Epithelial cell of proximal tubule (primary cell): ENCODE data around the gene GAREM1. TPM values are rescaled to one million over a fixed set of nuclear protein-coding genes. Genes with fewer than 3 reads are reported as not detected.

Experiments used
- DNase-seq: peaks from one replicate; pipeline ENCODE4 v3.0.0-alpha.2; 2011; ENCODE audit warnings: low read depth
- H3K4me3 ChIP-seq: 2 replicates; pipeline ENCODE4 v1.5.1; 2011; ENCODE audit warnings: low read depth, mild to moderate bottlenecking, low read length
- total RNA-seq: library from RNA; depleted of rRNA; stranded (reverse); fragments of >200 nt; gene quantifications from 2 replicates; pipeline ENCODE4 v1.2.3, GENCODE V29; 2015
- TF ChIP-seq, protein P1 (sequence below): conservative IDR thresholded peaks from 2 replicates; pipeline ENCODE4 v1.5.1; 2012; ENCODE audit warnings: low read depth, mild to moderate bottlenecking, low read length

Gene GAREM1
- total RNA-seq, 1 donor from 2014 or later: 3.1 TPM

DNA sequence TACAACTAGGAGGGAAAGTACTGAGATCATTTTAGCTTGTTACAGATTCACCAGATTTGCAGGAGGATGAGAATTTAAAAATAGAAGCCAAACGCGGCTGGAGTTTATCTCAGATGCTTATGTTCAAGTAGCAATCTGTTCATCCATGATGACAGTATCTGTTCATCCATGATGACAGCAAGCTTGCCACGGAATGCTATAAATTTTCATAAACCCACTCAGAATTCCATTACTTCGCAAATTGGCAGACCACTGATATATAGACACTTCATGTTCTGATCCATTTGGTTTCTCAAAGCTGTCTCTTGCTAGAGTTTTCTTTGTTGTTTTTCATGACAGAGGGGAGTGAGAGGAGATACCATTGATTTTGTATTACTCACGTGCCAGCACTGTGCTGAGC is 84.2 kb downstream of the GAREM1 start:
- DNase-seq: no peak
- H3K4me3 ChIP-seq: no peak overlapping the region
- TF ChIP-seq, protein P1, sequence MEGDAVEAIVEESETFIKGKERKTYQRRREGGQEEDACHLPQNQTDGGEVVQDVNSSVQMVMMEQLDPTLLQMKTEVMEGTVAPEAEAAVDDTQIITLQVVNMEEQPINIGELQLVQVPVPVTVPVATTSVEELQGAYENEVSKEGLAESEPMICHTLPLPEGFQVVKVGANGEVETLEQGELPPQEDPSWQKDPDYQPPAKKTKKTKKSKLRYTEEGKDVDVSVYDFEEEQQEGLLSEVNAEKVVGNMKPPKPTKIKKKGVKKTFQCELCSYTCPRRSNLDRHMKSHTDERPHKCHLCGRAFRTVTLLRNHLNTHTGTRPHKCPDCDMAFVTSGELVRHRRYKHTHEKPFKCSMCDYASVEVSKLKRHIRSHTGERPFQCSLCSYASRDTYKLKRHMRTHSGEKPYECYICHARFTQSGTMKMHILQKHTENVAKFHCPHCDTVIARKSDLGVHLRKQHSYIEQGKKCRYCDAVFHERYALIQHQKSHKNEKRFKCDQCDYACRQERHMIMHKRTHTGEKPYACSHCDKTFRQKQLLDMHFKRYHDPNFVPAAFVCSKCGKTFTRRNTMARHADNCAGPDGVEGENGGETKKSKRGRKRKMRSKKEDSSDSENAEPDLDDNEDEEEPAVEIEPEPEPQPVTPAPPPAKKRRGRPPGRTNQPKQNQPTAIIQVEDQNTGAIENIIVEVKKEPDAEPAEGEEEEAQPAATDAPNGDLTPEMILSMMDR: no peak

GRCh38 chr18:32383050-32383819 is 87.4 kb downstream of the GAREM1 start:
- TF ChIP-seq, protein P1: no peak
- DNase-seq: peak; percentile 99
- no peak overlapping the region for H3K4me3 ChIP-seq

DNA sequence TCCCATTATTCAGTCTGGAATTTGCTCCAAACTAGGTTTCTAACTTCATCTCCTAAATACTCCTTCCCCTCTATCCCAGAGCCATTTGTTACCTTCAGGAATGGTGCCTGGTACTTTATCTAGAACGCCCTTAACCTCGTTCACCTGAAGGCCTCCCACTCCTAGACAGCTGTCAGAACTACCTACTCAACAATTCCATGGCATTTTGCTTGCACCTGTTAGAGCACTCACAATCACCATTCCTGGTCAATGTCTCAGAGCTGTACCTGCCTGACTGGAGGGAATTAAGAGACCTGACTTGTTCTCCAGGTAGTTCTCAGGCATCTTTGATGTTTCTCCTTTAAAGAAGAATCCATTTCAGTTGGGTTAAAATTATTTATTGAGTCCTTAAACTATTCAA is 88.9 kb downstream of the GAREM1 start:
- TF ChIP-seq, protein P1: no peak
- no peak for DNase-seq
- H3K4me3 ChIP-seq: no peak overlapping the region

DNA sequence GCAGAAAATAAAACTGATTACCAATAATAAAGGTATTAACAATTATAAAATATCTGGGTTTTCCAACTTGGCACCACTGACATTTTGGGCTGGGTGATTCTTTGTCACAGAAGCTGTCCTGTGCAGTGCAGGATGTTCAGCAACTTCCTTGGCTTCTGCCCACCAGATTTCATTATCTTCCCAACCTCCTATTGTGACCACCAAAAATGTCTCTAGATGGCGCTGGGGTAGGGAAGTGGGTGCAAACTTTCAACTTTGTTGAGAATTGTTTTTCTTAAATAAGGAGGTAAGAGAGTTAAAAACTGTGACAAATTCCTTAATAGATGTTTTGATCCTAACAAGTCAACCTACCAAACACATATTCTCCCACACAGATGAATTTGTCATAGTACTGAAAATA is 90.1 kb downstream of the GAREM1 start:
- TF ChIP-seq, protein P1: peak; percentile 38
- H3K4me3 ChIP-seq: no peak overlapping the region
- DNase-seq: no peak

- H3K4me3 ChIP-seq: no peak overlapping the region
- no peak for DNase-seq
- TF ChIP-seq, protein P1: no peak
These were observed 90.8 kb downstream of the GAREM1 start for GRCh38 chr18:32379891-32380290.

- TF ChIP-seq, protein P1: no peak
- no peak for DNase-seq
- no peak overlapping the region for H3K4me3 ChIP-seq
These were observed 92.0 kb downstream of the GAREM1 start for GRCh38 chr18:32378705-32379104.

- DNase-seq: no peak
- TF ChIP-seq, protein P1: no peak
- no peak overlapping the region for H3K4me3 ChIP-seq
These were observed 96.7 kb downstream of the GAREM1 start for GRCh38 chr18:32373995-32374394.
